Mammary epithelial cell (primary cell): ENCODE data around the gene RFX1.

ENCODE experiments used
- CTCF ChIP-seq, 2 donors: IDR thresholded peaks in 1 of 2; conservative IDR thresholded peaks in 1 of 2; 2 replicates each; pipeline ENCODE4 v1.5.1; 2011 to 2012; ENCODE audit warnings: inconsistent platforms in 2 of 2, low read length in 2 of 2, mild to moderate bottlenecking in 2 of 2, control low read depth in 1 of 2, low read depth in 1 of 2; ENCODE audit not compliant: insufficient read depth in 1 of 2; ENCODE audit errors: extremely low read depth in 1 of 2
- EZH2 ChIP-seq: IDR thresholded peaks from 2 replicates; pipeline ENCODE4 v1.6.1; 2012; ENCODE audit warnings: low read length, inconsistent platforms, borderline replicate concordance

- TF ChIP-seq CTCF (conservative IDR thresholded peaks at IDR 0.05 in 1 of 2, IDR thresholded peaks at IDR 0.05 in 1 of 2; ENCODE audit: extremely low read depth in 1 of 2, insufficient read depth in 1 of 2, low read depth in 1 of 2, low read length in 2 of 2), result no peak
- no peak for TF ChIP-seq EZH2
Measured at GRCh38 chr19:13996928-13997630, 9.0 kb downstream of the RFX1 start.
